IMR-90 (cell line): ENCODE results near the gene TSEN15.

Experiments
- CEBPB ChIP-seq: IDR thresholded peaks from 2 replicates; pipeline ENCODE4 v1.6.1; 2012; ENCODE audit warnings: low read depth, low read length, improper control_type of control experiment
- CHD1 ChIP-seq: IDR thresholded peaks from 2 replicates; pipeline ENCODE4 v1.6.1; 2012; ENCODE audit warnings: low read depth, low read length, improper control_type of control experiment
- CTCF ChIP-seq: conservative IDR thresholded peaks from 2 replicates; pipeline ENCODE4 v1.5.1; 2012; ENCODE audit warnings: mild to moderate bottlenecking, low read depth, low read length, improper control_type of control experiment
- FOS ChIP-seq: fragments of 150-350 bp; IDR thresholded peaks from 2 replicates; pipeline ENCODE4 v1.6.1; 2016; ENCODE audit warnings: low read depth, low read length
- MAFK ChIP-seq: IDR thresholded peaks from 2 replicates; pipeline ENCODE4 v1.6.1; 2012; ENCODE audit warnings: low read depth, low read length, improper control_type of control experiment
- POLR2A ChIP-seq: IDR thresholded peaks from 2 replicates; pipeline ENCODE4 v1.6.1; 2012; ENCODE audit warnings: mild to moderate bottlenecking, low read depth, low read length
- RAD21 ChIP-seq: IDR thresholded peaks from 2 replicates; pipeline ENCODE4 v1.6.1; 2012; ENCODE audit warnings: low read length, improper control_type of control experiment
- RCOR1 ChIP-seq: IDR thresholded peaks from 2 replicates; pipeline ENCODE4 v1.6.1; 2012; ENCODE audit warnings: mild to moderate bottlenecking, low read length, improper control_type of control experiment; ENCODE audit not compliant: insufficient replicate concordance
- RFX5 ChIP-seq: IDR thresholded peaks from 2 replicates; pipeline ENCODE4 v1.8.0; 2012; ENCODE audit warnings: low read depth, mild to moderate bottlenecking, low read length, moderate library complexity
- SMC3 ChIP-seq: fragments of 150-350 bp; IDR thresholded peaks from 2 replicates; pipeline ENCODE4 v1.6.1; 2016; ENCODE audit warnings: low read depth, mild to moderate bottlenecking, antibody characterized with exemption, low read length, moderate library complexity
- USF2 ChIP-seq: fragments of 150-350 bp; IDR thresholded peaks from 2 replicates; pipeline ENCODE4 v1.6.1; 2017; ENCODE audit warnings: mild to moderate bottlenecking, antibody characterized with exemption, low read length, low read depth

- TF ChIP-seq CTCF = no peak
- no peak for TF ChIP-seq CEBPB
- TF ChIP-seq POLR2A = no peak
- TF ChIP-seq RFX5 = no peak
- TF ChIP-seq USF2 = no peak
- TF ChIP-seq FOS = no peak
- TF ChIP-seq RAD21 = no peak
- no peak for TF ChIP-seq SMC3
- no peak for TF ChIP-seq MAFK
- TF ChIP-seq CHD1 = no peak
- TF ChIP-seq RCOR1 = no peak
Measured at GRCh38 chr1:184031092-184031408, 20.5 kb upstream of the TSEN15 start.
